ENCODE results near the gene ACER3. TPM values are rescaled to one million over a fixed set of nuclear protein-coding genes. Genes with fewer than 3 reads are reported as not detected.

The ACER3 gene
- total and polyA plus RNA-seq, 8 donors, result 2.0 to 13.2 (median 5.9) TPM

DNA sequence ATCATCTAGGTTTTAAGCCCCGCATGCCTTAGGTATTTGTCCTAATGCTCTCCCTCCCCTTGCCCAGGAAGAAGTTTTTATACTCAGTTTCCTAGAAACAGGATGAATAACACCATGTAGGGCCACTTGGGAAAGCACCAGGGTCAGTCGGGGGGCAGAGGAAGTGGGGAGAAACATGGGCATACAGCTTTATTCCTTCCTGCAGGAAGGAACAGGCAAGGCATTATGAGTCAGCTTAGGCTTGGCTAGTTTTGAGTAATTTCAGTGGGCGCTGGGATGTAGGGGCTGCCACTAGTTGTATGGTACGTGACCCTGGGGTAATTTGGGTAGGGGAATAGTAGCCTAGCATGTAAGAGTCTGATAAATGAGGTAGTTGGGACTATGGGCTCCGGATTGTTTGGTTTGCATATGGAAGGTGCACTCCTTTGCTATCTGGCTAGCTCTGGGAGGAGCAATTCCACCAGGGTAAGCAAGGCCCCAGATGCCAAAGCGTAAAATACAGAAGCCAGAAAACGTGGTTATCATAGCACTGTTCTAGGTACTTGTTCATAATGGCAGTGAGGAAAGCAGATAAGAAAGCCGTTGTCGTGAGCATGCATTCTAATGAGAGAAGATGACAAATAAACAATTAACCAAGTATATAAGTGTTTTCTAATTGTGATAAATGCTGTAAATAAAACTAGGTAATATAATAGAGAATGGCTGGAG is 24.8 kb downstream of the ACER3 start:
- intact Hi-C loops (cut with DNase I), result no loop called here
- WGBS, 2 donors, result 88 to 94% methylated on average over 9 of the region's 9 CpGs
- peaks cover 0 to 3% (median 0%) of the 10 kb centered on the region in 3 donors for H3K4me1 ChIP-seq
- peak in 1 of 4 donors; percentile 22 for ATAC-seq
- TF ChIP-seq, protein P1, sequence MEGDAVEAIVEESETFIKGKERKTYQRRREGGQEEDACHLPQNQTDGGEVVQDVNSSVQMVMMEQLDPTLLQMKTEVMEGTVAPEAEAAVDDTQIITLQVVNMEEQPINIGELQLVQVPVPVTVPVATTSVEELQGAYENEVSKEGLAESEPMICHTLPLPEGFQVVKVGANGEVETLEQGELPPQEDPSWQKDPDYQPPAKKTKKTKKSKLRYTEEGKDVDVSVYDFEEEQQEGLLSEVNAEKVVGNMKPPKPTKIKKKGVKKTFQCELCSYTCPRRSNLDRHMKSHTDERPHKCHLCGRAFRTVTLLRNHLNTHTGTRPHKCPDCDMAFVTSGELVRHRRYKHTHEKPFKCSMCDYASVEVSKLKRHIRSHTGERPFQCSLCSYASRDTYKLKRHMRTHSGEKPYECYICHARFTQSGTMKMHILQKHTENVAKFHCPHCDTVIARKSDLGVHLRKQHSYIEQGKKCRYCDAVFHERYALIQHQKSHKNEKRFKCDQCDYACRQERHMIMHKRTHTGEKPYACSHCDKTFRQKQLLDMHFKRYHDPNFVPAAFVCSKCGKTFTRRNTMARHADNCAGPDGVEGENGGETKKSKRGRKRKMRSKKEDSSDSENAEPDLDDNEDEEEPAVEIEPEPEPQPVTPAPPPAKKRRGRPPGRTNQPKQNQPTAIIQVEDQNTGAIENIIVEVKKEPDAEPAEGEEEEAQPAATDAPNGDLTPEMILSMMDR (IDR thresholded peaks at IDR 0.05), result no peak
- H3K9me3 ChIP-seq, result no peaks in the 10 kb centered on the region
- no peak for DNase-seq
- H3K4me3 ChIP-seq, result no peak overlapping the region
- no peak for FAIRE-seq
- no peaks in the 10 kb centered on the region for H3K27me3 ChIP-seq
- no peaks in the 10 kb centered on the region for H3K36me3 ChIP-seq
- no peak overlapping the region for H3K27ac ChIP-seq

DNA sequence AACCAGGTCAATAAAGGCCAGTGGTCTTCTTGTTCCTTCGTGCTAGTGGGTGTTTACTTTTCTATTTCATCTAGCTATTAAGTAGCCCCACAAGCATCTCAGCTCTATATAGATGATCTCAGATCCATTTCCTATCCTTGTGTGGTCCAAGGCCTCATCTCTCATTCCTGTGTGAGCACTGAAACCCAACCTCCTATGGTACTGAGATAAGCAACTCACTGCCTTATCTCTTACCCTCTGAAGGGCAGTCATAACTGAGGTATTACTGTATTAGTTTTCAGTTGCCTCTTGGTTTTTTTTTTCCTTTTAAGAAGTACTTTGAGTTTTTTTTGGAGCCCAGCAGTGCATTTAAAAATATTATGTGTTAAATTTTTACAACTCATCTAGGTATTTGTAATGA is 28.3 kb downstream of the ACER3 start:
- Histone ChIP-seq H3K4me3 (no peak overlapping the region), H3K27ac (no peak overlapping the region), H3K4me1 (peaks cover 0 to 3% (median 0%) of the 10 kb centered on the region in 3 donors), H3K9me3 (no peaks in the 10 kb centered on the region), H3K36me3 (no peaks in the 10 kb centered on the region), H3K27me3 (no peaks in the 10 kb centered on the region)
- no peak for FAIRE-seq
- intact Hi-C loops (cut with DNase I), result no loop called here
- no peak for DNase-seq
- TF ChIP-seq, protein P1 (IDR thresholded peaks at IDR 0.05), result no peak
- 25 to 39% methylated on average over 1 of the region's 1 CpG for WGBS, 2 donors
- peak in 1 of 4 donors; percentile 50 for ATAC-seq

DNA sequence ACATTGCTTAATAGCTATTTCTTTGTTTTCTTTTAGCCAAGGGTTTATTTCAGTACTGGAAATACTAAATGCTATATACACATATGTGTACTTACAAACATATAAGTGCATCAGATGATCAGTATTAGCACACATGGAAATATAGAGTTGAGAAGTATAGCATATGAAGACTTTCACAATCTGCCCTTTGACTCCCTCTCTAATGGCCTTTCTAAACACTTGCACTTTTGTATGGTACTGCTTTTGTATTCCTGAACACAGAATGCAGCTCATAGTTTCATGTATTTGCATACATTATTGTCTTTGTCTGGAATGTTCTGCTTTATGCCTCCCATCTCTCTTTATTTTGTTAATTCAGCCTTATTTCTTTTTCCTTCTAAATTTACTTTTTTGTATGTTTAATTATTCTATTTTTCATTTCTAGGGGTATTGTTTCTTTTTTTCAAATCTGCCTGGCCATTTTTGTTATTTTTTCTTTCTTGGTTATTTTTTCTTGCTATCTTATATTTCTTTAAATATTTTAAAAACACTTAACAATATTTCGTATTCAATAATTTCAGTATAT is 28.8 kb downstream of the ACER3 start:
- Histone ChIP-seq H3K27ac (no peak overlapping the region), H3K4me3 (no peak overlapping the region), H3K9me3 (no peaks in the 10 kb centered on the region), H3K36me3 (no peaks in the 10 kb centered on the region), H3K27me3 (no peaks in the 10 kb centered on the region), H3K4me1 (peaks cover 0 to 3% (median 0%) of the 10 kb centered on the region in 3 donors)
- FAIRE-seq (no peak), DNase-seq (no peak), ATAC-seq (no peak)
- TF ChIP-seq, protein P1 (IDR thresholded peaks at IDR 0.05), result no peak
- WGBS, 2 donors, result 96 to 98% methylated on average over 1 of the region's 1 CpG
- intact Hi-C loops (cut with DNase I), result no loop called here

DNA sequence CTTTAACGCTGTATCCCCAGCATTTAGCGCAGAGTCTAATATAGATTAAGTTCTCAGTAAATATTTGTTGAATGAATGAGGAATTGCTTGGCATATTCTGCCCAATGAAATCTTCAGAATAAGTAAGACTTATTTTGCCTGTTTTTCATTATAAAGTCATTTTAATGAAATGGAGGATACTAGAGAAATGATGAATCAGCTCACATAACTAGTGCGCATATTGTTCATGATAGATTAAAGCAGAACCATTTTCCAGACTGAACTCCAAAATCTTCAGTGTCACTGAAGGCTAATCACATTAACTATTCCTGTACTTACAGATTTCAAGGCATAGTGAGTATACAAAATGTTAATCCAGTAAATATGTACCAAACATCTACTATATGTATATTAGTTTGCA is 29.6 kb downstream of the ACER3 start:
- no peak for DNase-seq
- TF ChIP-seq, protein P1 (IDR thresholded peaks at IDR 0.05), result no peak
- Histone ChIP-seq H3K4me3 (no peak overlapping the region), H3K4me1 (peaks cover 0 to 3% (median 0%) of the 10 kb centered on the region in 3 donors), H3K9me3 (no peaks in the 10 kb centered on the region), H3K27me3 (no peaks in the 10 kb centered on the region), H3K27ac (no peak overlapping the region), H3K36me3 (no peaks in the 10 kb centered on the region)
- no peak for FAIRE-seq
- WGBS, 2 donors, result 81 to 97% methylated on average over 3 of the region's 3 CpGs
- ATAC-seq, result no peak
- intact Hi-C loops (cut with DNase I), result loop anchor here in 1 of 3 donors (10.0 kb wide), 1 partner anchor 156 kb away; no protein-coding TSS in a partner anchor

DNA sequence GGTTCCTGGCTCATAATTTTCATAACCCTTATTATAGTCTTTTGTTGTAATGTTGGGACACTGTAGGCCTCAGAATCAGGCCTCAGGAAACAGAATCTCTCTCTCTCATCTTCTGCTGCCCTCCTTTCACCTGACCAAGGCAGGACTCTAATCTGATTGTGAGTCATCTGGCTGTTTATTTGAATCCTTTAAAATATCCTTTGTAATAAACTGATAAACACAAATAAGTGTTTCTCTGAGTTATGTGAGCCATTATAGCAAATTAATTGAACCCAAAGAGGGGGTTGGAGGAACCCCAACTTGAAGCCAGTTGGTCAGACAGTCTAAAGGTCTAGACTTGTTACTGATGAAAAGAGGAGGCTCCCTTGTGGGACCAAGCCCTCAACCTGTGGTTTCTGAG is 30.6 kb downstream of the ACER3 start:
- no peak overlapping the region for H3K27ac ChIP-seq
- peaks cover 0 to 3% (median 0%) of the 10 kb centered on the region in 3 donors for H3K4me1 ChIP-seq
- intact Hi-C loops (cut with DNase I), result loop anchor here in 1 of 3 donors (10.0 kb wide), 1 partner anchor 156 kb away; no protein-coding TSS in a partner anchor
- H3K9me3 ChIP-seq, result no peaks in the 10 kb centered on the region
- DNase-seq (no peak), FAIRE-seq (no peak), ATAC-seq (no peak)
- no peaks in the 10 kb centered on the region for H3K27me3 ChIP-seq
- no peaks in the 10 kb centered on the region for H3K36me3 ChIP-seq
- TF ChIP-seq, protein P1 (IDR thresholded peaks at IDR 0.05), result no peak
- no peak overlapping the region for H3K4me3 ChIP-seq
